Suppressor macrophage treated with lipopolysaccharide for 1 hour (primary cell): Measurements from ENCODE around the gene PAH.

Experiments used
- DNase-seq, 3 donors: peaks; one replicate each; pipeline ENCODE4 v3.0.0-alpha.2; 2020 to 2022

The PAH gene

GRCh38 chr12:102816816-102817434, 100.1 kb downstream of the PAH start:
- DNase-seq: peak; percentile 20 to 52 (median 32)

DNA sequence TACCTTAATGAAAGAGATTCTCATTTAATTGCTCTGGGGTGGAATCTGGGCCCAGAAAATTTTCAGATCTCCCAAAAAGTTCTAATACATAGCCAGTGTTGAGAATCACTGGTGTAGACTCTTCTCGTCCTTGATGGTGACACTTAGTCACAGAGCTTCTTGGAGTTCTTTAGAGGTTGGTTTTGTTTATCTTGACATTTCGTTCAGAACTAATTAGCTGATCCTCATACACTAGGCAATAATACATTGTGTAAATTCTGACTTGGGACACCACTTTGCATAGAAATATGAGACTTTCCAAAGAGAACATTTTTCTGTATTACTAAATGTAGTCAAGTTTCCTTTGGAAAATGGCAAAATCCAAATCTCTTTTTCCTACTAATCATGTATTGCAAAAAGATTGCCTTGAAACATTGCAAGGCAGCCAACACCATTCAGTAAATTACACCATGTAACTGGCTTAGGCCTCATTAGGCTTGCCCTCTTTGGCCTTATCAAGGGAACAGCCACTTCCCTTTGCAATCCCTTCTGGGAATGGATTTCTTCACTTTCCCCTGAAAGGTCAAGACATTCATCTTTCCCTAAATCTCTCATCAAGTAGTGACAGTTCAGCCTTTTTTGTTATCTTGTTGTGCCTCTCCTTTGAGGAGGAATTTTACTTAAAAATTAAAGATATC, 102.2 kb downstream of the PAH start:
- no peak for DNase-seq

- no peak for DNase-seq
Measured at GRCh38 chr12:102812344-102812743, 104.7 kb downstream of the PAH start.

GRCh38 chr12:102811110-102811737, 105.8 kb downstream of the PAH start:
- DNase-seq: peak in 2 of 3 donors; percentile 9 to 19

GRCh38 chr12:102808412-102808811, 108.6 kb downstream of the PAH start:
- no peak for DNase-seq

DNA sequence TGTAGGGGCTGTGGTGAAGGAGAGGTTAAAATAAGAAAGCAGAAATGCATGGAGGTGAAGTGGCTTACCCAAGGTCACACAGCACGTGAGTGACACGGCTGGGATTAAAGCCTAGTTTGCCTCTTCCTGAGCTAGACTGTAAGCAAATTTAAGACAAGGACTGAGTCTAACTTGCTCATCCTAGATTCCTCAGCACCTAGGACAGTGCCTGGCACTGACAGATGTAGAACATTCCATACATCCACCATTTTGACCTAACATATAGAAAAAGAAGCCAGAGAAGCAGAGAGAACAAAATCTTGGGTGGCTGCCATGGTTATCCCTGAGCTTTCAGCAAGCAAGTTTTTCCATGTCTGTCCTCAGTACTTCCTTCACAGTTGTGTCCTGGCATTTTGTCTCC, 110.5 kb downstream of the PAH start:
- DNase-seq: no peak

DNA sequence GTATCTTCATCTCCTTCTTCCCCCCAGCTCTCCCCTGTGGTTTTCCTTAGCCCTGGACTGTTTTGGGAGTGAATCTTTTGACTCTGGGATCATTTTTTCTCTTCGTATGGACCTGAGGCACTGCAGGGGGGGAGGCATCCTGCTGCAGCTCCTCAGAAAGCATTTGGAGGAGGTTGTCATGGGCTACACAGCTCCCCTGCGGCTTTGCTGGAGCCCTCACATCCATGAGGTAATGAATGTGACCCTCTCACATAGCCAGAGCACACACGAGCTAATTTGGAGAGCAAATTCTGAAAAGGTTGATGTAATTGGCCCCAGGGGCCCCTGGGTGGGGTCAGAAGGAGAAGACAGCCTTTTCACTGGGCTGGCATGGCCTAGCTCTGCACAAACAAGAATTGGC, 110.9 kb downstream of the PAH start:
- no peak for DNase-seq

DNA sequence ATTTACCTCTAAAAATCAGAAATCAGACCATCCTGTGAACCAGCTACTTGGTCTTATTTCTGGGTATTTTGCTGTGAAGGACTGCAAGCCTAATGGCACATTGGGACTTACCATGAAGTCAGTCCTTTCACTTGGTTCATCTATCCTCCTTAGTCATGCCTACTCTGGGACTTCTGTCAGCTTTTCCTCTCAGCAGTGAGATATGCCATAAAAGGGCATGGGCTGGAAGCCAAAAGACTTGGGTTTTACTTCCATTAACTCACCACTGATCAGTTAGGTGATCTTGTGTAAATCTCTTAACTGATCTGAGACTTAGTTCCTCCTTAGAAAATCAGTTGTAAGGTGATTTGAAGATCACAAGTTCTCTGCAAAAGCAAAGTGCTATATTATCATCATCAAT, 116.5 kb downstream of the PAH start:
- DNase-seq: no peak

GRCh38 chr12:102799229-102799628, 117.8 kb downstream of the PAH start:
- no peak for DNase-seq

DNA sequence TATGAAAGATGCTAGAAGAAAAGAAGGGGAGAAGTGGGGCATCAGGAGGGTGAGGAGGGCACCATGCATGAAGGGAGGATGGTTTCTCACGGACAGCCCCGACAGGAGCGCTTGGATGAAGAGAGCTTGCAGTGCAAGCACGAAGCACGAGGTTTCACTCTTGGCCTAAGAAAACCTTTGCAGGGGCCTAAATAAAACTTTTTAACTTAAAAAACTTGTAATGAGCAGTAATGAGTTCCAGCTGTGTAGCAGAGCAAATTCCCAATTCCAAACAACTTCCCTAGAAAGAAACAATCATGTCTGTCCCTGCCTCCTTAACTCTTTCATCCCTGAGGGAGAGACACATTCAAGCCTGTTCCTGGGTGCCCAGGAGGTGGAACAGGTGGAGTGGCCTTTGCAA, 119.5 kb downstream of the PAH start:
- no peak for DNase-seq

DNA sequence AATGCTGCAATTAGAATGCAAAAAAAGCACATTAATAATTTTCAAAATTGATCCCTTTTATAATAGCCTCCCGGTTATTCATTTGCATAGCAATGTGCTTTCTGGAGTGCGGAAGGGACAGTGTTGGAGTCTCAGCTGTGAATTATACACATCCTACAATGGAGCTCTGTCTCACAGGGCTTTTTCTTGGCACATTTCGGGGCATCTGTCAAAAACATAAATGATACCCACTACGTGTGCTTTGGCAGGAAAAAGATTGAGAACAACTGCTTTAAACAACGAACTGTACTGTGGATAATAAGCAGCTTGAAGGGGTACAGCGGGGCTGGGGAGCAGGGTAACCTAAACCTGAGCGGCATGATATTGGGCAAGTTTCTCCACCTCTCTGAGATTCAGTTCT, 123.1 kb downstream of the PAH start:
- DNase-seq: no peak
